Placental pericyte (primary cell): ENCODE measurements around the gene EED. TPM values are rescaled to one million over a fixed set of nuclear protein-coding genes. Genes with fewer than 3 reads are reported as not detected.

Source experiments
- small RNA-seq: library from RNA; depleted of rRNA; stranded (forward); fragments of <200 nt; gene quantifications from one replicate; pipeline ENCODE3, GENCODE V24; 2012; ENCODE audit warnings: low replicate concordance
- total RNA-seq: library from RNA; depleted of rRNA; stranded (reverse); fragments of >200 nt; gene quantifications from 2 replicates; pipeline ENCODE4 v1.2.3, GENCODE V29; 2012

EED gene, protein sequence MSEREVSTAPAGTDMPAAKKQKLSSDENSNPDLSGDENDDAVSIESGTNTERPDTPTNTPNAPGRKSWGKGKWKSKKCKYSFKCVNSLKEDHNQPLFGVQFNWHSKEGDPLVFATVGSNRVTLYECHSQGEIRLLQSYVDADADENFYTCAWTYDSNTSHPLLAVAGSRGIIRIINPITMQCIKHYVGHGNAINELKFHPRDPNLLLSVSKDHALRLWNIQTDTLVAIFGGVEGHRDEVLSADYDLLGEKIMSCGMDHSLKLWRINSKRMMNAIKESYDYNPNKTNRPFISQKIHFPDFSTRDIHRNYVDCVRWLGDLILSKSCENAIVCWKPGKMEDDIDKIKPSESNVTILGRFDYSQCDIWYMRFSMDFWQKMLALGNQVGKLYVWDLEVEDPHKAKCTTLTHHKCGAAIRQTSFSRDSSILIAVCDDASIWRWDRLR
- total RNA-seq, result 6.6 and 21.2 TPM in 2 replicates

DNA sequence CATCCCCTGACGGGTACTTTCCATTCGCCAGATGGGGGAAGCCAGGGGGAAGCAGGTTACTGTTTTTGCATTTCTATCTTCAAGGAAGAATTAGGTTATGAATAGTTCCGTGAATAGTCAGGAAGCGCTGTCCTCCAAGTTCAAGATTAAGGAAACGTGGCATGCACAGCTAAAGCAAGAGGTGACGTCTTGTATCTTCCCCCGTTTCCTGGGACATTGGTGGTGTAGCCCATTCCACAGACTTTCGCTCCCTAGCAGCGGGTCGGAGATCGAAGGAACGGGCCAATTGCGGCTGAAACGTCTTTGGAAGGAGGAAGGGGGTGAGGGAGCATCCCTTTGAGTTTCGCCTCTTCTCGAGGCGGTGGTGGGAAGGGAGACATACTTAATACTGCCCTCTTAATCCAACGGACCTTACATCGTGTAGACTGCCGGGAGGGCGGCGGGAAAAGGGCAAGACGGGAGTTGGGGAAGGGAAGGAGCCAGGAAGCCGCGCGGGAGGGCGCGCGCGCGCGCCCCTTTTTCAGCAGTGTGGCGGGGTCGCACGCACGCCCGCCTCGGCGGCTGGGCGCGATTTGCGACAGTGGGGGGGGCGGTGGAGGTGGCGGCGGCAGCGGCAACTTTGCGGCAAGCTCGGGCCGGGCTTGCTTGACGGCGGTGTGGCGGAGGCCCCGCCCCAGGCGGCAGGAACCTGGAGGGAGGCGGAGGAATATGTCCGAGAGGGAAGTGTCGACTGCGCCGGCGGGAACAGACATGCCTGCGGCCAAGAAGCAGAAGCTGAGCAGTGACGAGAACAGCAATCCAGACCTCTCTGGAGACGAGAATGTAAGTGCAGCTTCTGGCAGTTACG is at the start of gene EED:
TSS of gene EED (plus strand) at position 232 of the 847 bp plus-strand sequence. CDS start at position 709, 477 bp downstream.

DNA sequence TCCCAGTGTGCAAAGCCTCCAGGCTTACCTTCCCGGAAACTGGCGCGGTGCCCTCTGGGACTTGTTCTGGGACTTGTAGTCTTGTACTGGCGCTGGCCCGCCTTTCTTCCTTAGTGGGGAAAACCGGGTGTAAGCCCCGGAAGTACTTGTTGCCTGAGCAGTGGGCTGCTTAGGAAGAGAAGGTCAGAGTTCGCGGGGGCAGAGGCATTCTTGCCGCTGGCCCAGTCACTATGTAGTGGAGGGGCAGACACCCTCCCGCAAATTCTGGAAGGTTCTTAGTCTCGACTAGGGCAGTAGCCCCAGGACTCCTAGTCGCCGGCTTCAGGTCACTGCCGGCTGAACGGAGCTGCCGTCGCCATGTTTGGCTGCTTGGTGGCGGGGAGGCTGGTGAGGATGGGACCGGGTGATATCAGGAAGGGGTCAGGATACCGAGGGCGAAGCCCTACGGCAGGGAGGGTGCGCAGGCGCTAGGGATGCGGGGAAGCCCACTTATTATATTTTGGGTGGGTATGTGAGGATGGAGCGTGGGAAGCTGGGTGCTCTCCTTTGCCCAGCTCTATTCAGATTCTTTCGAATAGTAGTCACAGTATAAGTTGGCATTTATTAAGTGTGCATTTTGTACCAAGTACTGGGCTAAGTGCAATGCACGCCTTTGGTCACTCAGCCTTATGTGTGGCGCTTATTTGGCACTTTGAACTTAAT is 57.7 kb downstream of the EED start, which contains the start of gene HIKESHI:
TSS of gene HIKESHI (plus strand) at position 149 of the 702 bp plus-strand sequence. CDS start at position 358, 209 bp downstream.

Small RNA genes within 50 kb of the gene (small RNA-seq; reads per million reads assigned to genes)
- gene RF00017, result not detected
- gene RN7SL225P, result not detected

Other genes starting within 250 kb of the EED start
- 245 and 442 TPM in 2 replicates for gene PICALM, start 175.7 kb upstream of the EED start, total RNA-seq
- 35.5 and 59.4 TPM in 2 replicates for gene HIKESHI, start 57.5 kb downstream of the EED start, total RNA-seq
- 0.66 and 2.7 TPM in 2 replicates for gene CCDC81, start 130.1 kb downstream of the EED start, total RNA-seq